Choroid plexus epithelial cell (primary cell): ENCODE measurements around the gene HDAC7.

Source experiments
- DNase-seq: peaks from one replicate; pipeline ENCODE4 v3.0.0-alpha.2; 2010; ENCODE audit warnings: low read depth
- H3K4me3 ChIP-seq: 2 replicates; pipeline ENCODE4 v1.5.1; 2011; ENCODE audit warnings: low read depth, mild to moderate bottlenecking, control low read depth, low read length, moderate library complexity
- CTCF ChIP-seq: conservative IDR thresholded peaks from 2 replicates; pipeline ENCODE4 v1.5.1; 2011; ENCODE audit warnings: low read depth, mild to moderate bottlenecking, control low read depth, inconsistent platforms, low read length, moderate library complexity

HDAC7 gene

GRCh38 chr12:47801170-47801903 is 18.4 kb downstream of the HDAC7 start:
- TF ChIP-seq CTCF = peak; percentile 73
- DNase-seq = peak; percentile 64
- no peak overlapping the region for H3K4me3 ChIP-seq

GRCh38 chr12:47800582-47800981 is 19.1 kb downstream of the HDAC7 start:
- no peak for DNase-seq
- no peak for TF ChIP-seq CTCF
- no peak overlapping the region for H3K4me3 ChIP-seq

- TF ChIP-seq CTCF = no peak
- no peak overlapping the region for H3K4me3 ChIP-seq
- no peak for DNase-seq
Observed at GRCh38 chr12:47799357-47799955, 20.2 kb downstream of the HDAC7 start.

GRCh38 chr12:47798382-47798948 is 21.2 kb downstream of the HDAC7 start:
- TF ChIP-seq CTCF = no peak
- H3K4me3 ChIP-seq = no peak overlapping the region
- no peak for DNase-seq

- DNase-seq = no peak
- H3K4me3 ChIP-seq = no peak overlapping the region
- TF ChIP-seq CTCF = peak; percentile 53
Observed at GRCh38 chr12:47797441-47797840, 22.3 kb downstream of the HDAC7 start.

- TF ChIP-seq CTCF = no peak
- no peak overlapping the region for H3K4me3 ChIP-seq
- no peak for DNase-seq
Observed at GRCh38 chr12:47795814-47796411, 23.8 kb downstream of the HDAC7 start.
